ENCODE data around the gene MAD1L1.

The MAD1L1 gene

GRCh38 chr7:1956611-1957470 lies 275.9 kb downstream of the MAD1L1 start:
- TF ChIP-seq CTCF (IDR thresholded peaks at IDR 0.05): no peak

GRCh38 chr7:1956141-1956540 lies 276.6 kb downstream of the MAD1L1 start:
- no peak for TF ChIP-seq CTCF (IDR thresholded peaks at IDR 0.05)

GRCh38 chr7:1954366-1955004 lies 278.3 kb downstream of the MAD1L1 start:
- TF ChIP-seq CTCF (IDR thresholded peaks at IDR 0.05): no peak

GRCh38 chr7:1953199-1954190 lies 279.2 kb downstream of the MAD1L1 start:
- TF ChIP-seq CTCF (IDR thresholded peaks at IDR 0.05): no peak

GRCh38 chr7:1952781-1953180 lies 280.0 kb downstream of the MAD1L1 start:
- TF ChIP-seq CTCF (IDR thresholded peaks at IDR 0.05): no peak

GRCh38 chr7:1952169-1952760 lies 280.5 kb downstream of the MAD1L1 start:
- no peak for TF ChIP-seq CTCF (IDR thresholded peaks at IDR 0.05)

- no peak for TF ChIP-seq CTCF (IDR thresholded peaks at IDR 0.05)
Measured at GRCh38 chr7:1951600-1951999, 281.1 kb downstream of the MAD1L1 start.

All from LNCAP (cell line).